DMS53 treated with DMSO at 0.1 percent for 48 hours (cell line): ENCODE measurements around the gene PRKCI.
"Not testable (repeated sequence)": the region's sequence is repeated elsewhere in the genome, so short reads cannot be mapped to it uniquely, and the experiment has no call there.

Source experiments
- DNase-seq: peaks from one replicate; lab custom pipeline; 2025; ENCODE audit not compliant: unreplicated experiment; lab: John Stamatoyannopoulos, UW

PRKCI gene

DNA sequence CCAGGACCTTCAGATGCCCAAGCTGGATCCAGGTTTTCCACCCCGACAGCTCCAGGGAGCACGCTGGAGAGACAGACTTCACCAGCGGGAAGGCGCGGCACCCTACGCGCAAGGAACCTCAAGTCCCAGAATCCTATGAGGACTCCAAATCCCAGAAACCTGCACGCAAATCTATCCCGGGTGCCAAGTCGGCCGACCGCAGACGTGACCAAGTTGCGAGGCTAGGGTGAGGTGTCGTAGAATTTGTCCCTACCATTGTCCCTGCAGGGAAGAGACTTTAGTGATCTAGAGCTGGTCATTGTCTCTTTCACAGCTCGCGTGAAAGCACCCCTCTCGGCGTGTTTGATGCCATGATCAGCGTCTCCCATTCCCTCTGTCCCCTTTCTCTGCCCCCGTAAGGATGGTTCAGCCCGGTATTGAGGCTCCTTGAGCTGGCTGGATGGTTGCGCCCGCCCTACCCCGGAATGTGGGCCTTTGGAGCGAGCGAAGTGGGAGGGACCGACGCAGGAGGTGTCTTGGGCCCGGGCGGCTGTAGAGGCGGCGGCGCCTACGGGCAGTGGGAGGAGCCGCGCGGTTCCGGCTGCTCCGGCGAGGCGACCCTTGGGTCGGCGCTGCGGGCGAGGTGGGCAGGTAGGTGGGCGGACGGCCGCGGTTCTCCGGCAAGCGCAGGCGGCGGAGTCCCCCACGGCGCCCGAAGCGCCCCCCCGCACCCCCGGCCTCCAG is at the start of gene PRKCI:
TSS of gene PRKCI (plus strand) at position 501 of the 723 bp plus-strand sequence. CDS start 246 bp downstream, outside the sequence.
- DNase-seq: peak; percentile 74

DNA sequence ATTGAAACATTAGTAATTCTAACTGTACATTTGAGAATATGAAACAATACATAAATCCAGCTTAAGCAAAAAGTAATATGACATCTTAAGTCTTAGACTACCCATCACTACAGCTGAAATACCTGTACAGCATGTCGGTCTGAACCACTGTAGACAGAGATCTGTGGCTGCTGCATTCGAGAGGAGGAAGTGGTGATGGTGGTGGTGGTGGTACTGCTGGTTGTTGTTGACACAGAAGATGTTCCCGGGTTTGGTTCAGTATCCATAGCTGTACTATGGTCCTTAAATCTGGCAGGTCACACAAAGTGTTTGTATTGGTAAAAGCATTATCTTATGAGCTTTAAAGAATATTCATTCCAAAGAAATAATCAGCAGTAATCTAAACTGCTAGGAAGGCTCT is 43.6 kb upstream of the PRKCI start:
- DNase-seq: no peak

DNA sequence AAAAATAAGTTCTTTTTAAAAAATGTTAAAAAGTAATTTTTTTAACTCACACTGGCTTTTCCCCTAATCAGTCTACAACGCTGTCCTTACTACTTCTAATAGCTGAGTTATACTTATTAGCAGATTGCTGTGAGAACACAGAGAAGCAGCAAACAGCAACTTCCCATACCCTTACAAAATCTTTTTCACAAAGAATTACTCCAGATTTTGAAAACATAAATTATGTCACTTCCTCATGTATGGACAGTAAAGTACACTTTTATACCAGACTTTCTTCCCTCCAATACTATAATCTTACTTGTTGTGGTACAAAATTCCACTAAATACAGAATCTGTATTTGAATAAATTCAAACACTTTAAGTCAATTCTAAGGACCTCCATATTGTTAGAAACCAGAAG is 42.8 kb upstream of the PRKCI start:
- no peak for DNase-seq

DNA sequence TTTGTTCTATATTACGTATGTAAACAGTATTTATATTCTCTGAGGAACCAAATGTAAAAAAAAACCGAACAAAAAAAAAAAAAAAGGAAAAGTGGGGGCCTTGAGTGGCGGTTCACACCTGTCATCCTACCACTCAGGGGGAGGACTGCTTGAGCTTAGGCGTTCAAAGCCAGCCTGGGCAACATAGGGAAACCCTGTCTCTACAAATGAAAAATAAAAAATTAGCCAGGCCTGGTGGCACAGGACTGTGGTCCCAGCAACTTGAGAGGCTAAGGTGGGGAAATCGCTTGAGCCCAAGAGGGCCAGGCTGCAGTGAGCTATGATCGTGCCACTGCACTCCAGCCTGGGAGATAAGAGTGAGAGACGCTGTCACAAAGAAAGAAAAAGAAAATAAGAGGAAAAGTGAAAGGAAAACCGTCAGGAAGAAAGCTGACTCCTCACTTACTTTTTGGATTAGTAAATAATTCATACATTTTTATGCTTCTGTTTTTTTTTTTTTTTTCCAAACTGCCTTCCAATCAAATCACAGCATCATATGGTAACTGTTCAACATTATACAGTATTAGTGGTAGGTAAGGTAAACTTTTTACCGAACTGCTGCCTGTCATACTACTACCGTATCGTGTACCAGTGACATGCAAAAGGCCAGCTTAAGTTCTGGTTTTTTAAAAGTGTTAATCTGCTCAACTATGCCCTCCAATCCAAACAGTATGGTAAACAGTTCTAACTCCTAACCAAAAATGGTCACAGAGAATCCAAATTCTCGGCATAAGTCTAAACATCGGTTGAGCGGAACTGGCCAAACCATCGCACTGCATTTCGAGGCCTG is 41.9 kb upstream of the PRKCI start:
- DNase-seq: no peak

DNA sequence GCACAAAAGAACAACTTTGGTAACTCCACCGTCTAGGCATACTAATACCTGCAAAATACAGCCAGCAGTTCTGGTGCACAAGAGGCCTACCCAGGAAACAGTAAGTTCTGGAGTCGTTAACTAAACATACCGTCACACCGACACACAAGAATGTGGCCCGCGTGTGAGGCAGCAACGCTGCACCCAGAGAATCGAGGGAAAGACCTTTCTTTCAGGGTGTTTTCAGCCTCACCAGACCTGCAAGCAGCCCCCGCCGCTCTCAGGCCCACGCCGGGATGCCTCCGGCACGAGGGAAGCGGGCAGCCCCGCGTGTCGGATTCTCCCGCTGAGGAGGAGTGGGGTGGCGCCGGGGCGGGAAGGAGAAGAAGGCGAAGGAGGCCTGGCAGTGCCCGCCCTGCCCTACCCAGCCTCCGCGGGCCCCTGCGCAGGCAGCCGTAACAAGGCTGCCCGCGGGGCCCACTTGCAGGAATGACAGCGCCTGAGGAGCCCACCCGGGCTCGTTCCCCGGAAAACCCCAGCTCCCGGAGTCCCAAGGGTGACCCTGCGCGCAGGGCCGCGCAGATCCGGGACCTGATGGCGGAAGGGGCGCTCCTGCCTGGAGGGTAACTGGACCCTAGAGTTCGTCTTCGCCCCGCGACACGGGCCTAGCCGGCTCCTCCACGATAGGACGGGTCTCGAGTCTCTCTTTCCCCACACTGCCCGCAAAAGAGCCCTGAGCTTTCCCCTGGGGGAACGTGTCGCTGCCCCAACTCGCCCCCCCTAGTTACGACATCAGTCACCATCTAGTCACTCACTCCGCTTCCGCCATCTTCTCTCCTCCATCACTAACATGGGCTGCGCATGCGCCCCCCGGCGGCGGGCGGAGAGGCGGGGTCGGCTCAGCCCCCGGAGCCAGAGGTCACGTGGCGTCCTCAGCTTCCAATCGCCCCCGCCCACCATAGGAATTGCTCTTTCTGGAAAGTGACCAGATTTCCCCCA is 41.0 kb upstream of the PRKCI start, which contains the start of gene PHC3:
TSS of gene PHC3 (minus strand) at position 826 of the 978 bp plus-strand sequence. CDS start at position 808, 18 bp downstream.
- DNase-seq: peak; percentile 71

DNA sequence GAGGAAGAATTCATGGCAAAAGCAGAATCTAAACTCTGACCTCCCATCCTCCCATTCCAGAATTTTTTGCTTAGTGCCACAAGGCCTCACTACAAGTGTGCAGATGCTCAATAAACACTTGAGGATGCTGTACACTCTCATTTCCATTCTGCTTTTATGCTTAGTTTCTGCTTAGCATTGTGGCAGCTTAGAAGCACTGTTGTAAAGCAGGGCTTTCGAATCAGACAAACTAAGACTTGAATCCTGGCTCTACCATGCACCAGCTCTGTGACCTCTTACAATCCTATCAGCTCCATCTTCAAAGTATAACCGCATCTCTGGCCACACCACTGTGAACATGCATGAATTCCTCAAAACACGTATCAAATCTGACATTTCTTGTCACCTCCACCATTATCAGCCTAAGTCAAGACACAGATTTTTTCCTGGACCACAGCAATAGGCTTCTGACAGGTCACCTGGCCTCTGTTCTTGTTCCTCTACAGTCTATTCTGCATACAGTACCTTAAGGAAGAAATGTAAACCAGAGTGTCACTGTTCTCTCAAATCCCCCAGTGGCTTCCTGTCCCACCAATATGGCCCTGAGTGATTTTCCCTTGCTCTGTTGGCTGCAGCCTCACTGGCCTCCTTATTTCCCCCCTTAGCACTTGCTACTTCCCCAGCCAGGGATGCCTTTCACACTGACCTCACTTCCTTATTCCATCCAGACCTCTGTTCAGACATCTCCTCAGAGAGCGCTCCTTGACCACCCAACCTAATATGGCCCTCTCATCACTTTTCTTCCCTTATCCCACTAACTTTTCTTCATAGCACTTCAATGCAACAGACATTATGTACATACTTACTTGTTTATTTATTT is 32.6 kb upstream of the PRKCI start:
- no peak for DNase-seq

DNA sequence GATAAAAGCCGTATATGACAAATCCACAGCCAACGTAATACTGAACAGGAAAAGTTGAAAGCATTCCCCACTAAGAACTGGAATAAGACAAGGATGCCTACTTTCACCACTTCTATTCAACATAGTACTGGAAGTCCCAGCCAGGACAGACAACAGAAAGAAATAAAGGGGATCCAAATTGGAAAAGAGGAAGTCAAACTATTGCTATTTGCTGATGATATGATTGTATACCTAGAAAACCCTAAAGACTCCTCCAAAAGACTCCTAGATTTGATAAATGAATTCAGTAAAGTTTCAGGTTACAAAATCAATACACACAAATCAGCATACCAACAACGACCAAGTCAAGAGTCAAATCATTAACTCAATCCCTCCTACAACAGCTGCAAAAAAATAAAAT is 26.5 kb upstream of the PRKCI start:
- not testable (repeated sequence) for DNase-seq

DNA sequence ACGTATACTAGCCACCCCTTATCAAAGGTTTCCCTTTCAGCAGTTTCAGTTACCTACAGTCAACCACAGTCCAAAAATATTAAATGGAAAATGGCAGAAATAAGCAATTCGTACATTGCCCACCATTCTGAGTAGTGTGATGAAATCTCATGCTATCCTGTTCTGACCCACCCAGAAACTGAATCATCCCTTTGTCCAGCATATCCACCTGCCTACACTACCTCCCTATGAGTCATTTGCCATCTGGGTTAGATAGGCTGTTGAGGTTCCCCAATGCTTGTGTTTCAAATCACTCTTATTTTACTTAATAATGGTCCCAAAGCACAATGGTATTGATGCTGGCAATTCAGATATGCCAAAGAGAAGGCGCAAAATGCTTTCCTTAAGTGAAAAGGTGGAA is 25.4 kb upstream of the PRKCI start:
- DNase-seq: no peak

DNA sequence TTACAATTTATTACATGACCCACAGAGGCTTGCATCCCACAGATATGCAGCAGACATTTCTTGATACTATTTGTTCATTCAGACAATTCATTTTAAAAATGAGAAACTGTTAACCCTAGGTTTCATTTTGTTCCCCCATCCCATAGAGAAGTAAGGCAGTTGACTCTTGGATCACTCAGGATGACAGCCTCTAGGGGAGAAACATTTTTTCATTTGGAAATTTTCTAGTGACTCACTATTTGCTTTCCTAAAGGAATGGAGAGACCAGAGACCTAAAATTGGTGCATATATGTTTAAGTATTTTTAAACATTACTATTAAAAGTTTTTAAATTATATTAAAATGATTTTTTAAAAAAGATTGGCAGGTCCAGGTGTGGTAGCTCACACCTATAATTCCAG is 21.2 kb upstream of the PRKCI start:
- DNase-seq: no peak

DNA sequence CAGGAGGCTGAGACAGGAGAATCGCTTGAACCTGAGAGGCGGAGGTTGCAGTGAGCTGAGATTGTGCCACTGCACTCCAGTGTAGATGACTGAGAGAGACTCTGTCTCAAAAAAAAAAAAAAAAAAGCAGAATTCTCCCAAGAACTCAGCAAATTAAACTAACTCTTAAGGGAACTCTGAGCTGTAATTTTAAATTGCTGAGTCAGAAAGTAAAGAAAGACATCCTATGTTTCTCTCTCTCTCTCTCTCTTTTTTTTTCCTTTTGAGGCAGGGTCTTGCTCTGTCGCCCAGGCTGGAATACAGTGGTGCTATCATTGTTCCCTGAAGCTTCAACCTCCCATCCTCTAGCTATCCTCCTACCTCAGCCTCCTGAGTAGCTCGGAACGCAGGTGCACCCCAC is 20.7 kb upstream of the PRKCI start:
- no peak for DNase-seq

DNA sequence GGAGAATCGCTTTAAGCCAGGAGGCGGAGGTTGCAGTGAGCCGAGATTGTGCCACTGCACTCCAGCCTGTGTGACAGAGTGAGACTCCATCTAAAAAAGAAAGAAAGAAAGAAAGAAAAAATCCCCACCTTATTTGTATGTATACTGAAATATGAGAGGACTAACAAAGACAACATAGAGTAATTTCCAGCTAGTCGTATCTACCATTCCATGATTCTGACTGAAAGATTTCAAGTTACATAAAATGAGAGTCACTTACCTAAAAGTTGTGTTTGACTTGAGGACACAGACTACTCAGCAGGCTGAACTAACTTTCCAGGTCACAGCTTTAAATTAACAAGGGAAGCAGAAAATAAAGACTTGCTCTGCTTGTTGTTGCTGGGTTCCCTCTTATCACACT is 18.8 kb upstream of the PRKCI start:
- no peak for DNase-seq

DNA sequence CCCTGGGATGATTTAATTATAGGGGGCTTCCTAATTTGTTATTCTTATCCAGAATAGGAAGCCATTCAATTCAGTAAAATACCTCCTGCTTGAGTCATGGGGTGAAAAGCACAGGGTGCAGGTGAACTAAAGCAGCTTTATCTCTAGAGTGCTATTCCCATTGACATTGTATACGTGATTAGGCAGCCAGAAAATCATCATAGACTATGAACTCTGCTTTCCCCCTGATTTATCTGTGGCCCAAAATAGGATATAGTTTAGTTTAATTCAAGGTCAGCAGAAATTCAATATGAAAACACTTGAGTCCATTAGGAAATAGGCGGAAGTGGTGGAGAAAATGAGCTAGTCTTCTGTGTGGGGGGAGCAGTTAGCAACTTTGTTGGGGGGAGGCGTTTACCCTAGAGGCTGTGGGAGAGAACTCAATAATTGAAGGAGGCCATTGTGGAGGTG is 18.2 kb upstream of the PRKCI start:
- no peak for DNase-seq

DNA sequence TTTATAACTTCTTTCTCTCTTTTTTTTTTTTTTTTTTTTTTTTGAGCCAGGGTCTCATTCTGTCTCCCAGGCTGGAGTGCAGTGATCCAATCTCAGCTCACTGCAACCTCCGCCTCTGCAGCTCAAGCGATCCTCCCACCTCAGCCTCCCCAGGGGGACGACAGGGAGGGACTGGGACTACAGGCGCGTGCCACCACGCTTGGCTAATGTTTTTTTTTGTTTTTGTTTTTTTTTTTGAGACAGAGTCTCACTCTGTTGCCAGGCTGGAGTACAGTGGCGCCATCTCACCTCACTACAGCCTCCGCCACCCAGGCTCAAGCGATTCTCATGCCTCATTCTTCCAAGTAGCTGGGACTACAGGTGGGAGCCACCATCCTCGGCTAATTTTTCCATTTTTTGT is 17.7 kb upstream of the PRKCI start:
- DNase-seq: no peak

DNA sequence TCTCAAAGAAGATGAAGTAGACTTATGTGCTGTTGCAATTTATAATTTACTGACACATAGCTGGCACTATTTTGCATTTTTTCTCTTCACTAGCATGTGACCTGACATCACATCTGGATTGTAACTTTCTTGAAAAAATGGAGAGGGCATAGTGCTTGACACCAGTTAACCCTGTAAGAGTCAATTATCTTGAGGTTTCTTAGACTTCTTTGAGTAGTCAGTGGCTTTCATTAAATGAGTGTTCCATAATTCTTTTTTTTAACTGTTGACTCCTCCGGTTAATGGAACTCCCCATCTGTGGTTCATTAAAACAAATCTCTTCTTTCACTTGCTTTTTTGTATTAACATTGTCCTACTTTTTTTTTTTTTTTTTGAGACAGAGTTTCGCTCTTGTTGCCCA is 16.9 kb upstream of the PRKCI start:
- DNase-seq: no peak

DNA sequence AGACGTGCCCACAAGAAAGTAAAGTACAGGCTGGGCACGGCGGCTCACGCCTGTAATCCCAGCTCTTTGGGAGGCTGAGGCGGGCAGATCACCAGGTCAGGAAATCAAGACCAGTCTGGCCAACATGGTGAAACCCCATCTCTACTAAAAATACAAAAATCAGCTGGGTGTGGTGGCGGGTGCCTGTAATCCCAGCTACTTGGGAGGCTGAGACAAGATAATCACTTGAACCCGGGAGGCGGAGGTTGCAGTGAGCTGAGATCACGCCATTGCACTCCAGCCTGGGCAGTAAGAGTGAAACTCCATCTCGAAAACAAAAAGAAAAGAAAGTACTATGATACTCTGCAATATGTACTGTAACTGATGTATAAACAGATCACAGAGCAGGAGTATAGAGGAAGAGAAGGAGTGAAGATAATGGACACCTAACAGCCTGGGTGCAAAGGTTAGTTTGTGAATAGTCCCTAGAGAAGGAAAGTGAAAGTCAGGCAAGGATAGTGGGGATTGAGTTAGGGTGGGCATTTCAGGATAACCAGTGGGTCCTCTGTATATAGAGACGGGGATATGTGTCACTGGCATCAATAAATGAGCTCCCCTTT is 16.0 kb upstream of the PRKCI start:
- not testable (repeated sequence) for DNase-seq

DNA sequence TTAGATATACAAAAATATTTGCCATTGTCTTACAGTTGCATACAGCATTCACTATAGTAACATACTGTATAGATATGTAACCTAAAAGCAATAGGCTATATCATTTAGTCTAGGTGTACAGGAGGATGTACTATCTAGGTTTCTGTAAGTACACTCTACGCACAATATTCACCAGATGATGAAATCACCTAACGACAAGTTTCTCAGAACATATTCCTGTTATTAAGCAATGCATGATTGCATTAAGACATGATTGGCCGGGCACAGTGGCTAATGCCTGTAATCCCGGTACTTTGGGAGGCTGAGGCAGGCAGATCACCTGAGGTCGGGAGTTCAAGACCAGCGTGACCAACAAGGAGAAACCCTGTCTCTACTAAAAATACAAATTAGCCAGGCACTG is 14.5 kb upstream of the PRKCI start:
- no peak for DNase-seq

DNA sequence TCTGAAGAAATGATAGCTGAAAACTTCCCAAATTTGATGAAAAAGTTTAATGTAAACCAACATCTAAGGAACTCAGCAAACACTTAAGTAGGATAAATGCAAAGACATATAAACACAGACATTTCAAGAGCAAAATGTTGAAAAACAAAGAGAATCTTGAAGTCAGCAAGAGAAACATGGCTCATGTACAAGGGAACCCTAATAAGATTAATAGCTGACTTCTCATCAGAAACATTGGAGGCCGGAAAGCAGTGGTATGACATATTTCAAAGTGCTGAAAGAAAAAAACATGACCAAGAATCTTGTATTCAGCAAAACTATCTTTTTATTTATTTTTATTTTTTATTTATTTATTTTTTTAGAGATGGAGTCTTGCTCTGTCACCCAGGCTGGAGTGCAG is 10.6 kb upstream of the PRKCI start:
- no peak for DNase-seq

DNA sequence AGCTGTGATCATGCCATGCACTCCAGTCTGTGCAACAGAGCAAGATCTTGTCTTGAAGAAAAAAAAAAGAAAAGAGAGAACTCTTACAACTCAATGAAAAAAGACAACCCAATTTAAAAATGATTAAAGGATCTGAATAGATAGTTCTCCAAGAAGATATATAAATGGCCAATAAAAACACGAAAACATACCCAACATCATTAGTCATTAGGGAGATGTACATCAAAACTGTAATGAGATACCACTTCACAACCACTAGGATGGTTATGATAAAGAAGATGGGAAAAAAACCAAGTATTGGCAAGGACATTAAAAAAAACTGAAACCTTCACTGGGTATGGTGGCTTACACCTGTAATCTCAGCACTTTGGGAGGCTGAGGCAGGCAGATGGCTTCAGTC is 2.4 kb upstream of the PRKCI start:
- DNase-seq: no peak

DNA sequence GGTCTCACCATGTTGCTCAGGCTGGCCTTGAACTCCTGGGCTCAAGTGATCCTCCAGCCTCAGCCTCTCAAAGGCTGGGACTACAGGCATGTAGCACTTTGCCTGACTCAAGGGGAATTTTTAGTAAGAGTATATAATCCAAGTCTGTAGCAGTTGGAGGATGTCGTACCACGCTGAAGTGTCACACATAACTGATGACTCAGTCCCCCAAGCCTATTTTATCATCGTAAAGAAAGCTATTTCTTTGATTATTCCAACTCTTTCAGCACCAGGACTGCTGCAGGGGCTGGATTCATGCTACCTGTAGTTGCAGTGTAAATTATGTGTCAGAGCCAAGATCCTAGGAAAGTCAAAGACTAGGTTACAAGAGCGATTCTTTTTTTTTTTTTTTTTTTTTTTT is 1.4 kb upstream of the PRKCI start:
- no peak for DNase-seq
